GM12865 (cell line): ENCODE data around the gene PSPN.
A peak's percentile ranks its signal among the peaks of the same experiment; 100 is the strongest.

Experiments
- DNase-seq: peaks from one replicate; pipeline ENCODE4 v3.0.0; 2010; ENCODE audit warnings: low read depth
- H3K4me3 ChIP-seq: 2 replicates; pipeline ENCODE4 v1.5.1; 2011; ENCODE audit warnings: mild to moderate bottlenecking, low read depth, low read length, control low read depth
- TF ChIP-seq, protein P1 (sequence below): IDR thresholded peaks from 2 replicates; pipeline ENCODE4 v1.5.1; 2011; ENCODE audit warnings: low read length, control low read depth, low read depth, inconsistent platforms; ENCODE audit not compliant: insufficient read depth; ENCODE audit errors: missing control alignments

The PSPN gene

DNA sequence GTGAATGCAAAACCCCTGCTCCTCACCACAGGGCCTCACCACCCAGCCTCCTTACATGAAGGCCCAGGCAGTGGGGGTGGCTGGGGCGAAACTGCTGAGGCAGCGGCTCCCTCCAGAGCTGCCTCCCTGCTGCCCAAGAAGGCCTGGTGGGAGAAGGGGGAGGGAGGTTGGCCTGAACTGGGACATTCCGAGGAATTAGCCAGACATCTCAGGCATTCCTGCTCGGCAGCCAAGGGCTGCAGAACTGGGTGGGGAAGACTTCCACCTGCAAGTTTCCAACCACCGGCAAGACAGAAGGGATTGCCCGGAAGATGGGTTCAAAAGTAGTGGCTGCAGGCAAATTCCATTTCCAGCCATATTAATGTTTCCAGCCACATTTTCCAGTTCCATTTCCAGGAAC, 2.3 kb upstream of the PSPN start:
- TF ChIP-seq, protein P1, sequence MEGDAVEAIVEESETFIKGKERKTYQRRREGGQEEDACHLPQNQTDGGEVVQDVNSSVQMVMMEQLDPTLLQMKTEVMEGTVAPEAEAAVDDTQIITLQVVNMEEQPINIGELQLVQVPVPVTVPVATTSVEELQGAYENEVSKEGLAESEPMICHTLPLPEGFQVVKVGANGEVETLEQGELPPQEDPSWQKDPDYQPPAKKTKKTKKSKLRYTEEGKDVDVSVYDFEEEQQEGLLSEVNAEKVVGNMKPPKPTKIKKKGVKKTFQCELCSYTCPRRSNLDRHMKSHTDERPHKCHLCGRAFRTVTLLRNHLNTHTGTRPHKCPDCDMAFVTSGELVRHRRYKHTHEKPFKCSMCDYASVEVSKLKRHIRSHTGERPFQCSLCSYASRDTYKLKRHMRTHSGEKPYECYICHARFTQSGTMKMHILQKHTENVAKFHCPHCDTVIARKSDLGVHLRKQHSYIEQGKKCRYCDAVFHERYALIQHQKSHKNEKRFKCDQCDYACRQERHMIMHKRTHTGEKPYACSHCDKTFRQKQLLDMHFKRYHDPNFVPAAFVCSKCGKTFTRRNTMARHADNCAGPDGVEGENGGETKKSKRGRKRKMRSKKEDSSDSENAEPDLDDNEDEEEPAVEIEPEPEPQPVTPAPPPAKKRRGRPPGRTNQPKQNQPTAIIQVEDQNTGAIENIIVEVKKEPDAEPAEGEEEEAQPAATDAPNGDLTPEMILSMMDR, result no peak
- no peak for DNase-seq

DNA sequence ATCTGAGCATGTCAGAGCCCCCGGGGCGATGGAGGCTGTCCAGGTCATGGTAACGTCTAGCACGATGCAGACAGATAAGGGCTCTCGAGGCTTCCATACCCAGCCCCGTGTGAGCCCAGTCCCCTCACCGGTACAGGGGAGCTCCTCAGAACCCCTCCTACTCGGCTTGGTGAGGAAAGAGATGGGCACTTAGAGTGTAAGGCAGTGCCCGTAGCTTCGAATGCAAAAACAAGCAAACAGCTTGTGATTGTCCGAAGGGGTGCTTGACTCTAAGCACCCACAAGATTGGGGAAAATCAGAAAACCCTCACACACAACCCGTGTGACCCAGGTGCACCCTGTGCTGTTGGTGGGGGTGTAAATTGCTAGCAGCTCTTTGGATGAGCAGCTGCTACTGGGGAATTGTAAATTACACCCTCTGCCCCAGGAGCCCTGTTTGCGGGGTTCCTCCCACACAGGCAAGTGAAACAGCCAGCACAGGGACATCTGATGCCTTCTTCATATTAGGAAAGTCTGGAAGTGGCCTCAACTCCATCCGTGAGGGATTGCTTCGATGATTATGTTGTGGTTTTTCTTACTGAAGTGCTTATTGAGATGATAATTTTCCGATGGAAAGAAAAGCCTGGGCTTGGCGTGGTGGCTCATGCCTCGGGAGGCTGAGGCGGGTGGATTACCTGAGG, 918 bp upstream of the PSPN start:
- TF ChIP-seq, protein P1, result no peak
- no peak for DNase-seq

More for the DNA sequence above, 2.3 kb upstream of the PSPN start:
- H3K4me3 ChIP-seq, result no peak overlapping the region

DNA sequence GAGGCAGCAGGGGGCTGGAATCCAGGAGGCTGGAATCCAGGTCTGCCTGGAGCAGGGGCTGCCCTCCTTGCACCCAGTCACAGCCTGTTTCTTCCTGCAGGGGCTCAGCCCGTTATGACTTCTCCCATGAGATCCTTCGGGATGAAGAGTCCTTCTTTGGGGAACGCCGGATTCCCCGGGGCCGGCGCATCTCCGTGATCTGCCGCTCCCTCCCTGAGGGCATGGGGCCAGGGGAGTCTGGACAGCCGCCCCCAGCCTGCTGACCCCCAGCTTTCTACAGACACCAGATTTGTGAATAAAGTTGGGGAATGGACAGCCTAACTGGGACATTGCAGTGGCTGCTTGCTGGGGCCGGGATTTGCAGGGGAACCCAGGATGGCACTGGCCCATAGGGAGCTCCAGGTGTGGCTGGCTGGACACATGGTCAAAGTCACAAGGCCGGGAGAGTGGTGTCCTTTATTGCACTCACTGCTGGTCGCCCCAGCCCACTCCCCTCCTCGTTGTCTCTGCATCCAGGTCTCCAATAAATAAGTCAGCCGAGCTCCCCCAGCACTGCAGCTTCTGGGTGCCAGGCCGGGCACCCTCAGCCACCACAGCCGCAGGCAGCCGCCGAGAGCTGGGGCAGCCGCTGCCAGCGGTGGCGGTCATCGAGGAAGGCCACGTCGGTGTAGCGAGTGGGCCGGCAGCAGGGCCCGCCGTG, 872 bp downstream of the PSPN start:
- no peak for DNase-seq
- H3K4me3 ChIP-seq, result no peak overlapping the region
- TF ChIP-seq, protein P1, result no peak

More for the DNA sequence above, 918 bp upstream of the PSPN start:
- no peak overlapping the region for H3K4me3 ChIP-seq

DNA sequence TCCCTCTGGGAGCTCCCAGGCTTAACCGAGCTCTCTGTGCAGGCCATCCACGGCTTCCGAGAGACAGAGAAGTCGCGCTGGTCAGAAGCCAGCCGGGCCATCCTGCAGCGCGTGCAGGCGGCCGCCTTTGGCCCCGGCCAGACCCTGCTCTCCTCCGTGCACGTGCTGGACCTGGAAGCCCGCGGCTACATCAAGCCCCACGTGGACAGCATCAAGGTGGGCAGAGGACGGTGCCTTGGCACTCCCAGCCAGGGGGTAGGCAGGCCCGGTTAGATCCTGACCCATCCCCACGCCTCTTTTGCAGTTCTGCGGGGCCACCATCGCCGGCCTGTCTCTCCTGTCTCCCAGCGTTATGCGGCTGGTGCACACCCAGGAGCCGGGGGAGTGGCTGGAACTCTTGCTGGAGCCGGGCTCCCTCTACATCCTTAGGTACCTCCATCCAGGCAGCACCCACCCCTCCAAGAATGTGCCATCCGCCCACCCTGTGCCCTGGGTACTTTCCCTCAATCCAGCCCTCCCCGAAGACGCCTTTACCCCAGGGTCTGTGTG, 1.5 kb downstream of the PSPN start:
- no peak for DNase-seq
- H3K4me3 ChIP-seq, result peak overlapping the region; percentile 62
- TF ChIP-seq, protein P1, result no peak

GRCh38 chr19:6373813-6374108, 2.0 kb downstream of the PSPN start:
- no peak for DNase-seq
- TF ChIP-seq, protein P1, result no peak
- peak overlapping the region; percentile 62 for H3K4me3 ChIP-seq

- TF ChIP-seq, protein P1, result no peak
- DNase-seq, result peak; percentile 99
These were observed 2.5 kb downstream of the PSPN start for GRCh38 chr19:6373096-6373812.

More at GRCh38 chr19:6373096-6373812, 2.5 kb downstream of the PSPN start:
- peak overlapping the region; percentile 89 for H3K4me3 ChIP-seq
